Neural progenitor cell (in vitro differentiated cells): ENCODE measurements around the gene NFIA. TPM values are rescaled to one million over a fixed set of nuclear protein-coding genes. Genes with fewer than 3 reads are reported as not detected.

Experiments
- DNase-seq: peaks from one replicate; pipeline ENCODE4 v3.0.0-alpha.2; 2016; ENCODE audit warnings: low spot score
- H2AFZ ChIP-seq: fragments of 200-600 bp; sonication (generic); replicated peaks from 2 replicates; pipeline ENCODE4 v1.6.1; 2016; ENCODE audit warnings: antibody characterized with exemption
- H3F3A ChIP-seq: fragments of 200-600 bp; sonication (generic); 2 replicates; pipeline ENCODE4 v1.6.1; 2016; ENCODE audit warnings: antibody characterized with exemption, low read depth
- H3K27ac ChIP-seq: fragments of 200-600 bp; sonication (generic); 2 replicates; pipeline ENCODE4 v1.5.1; 2016; ENCODE audit warnings: mild to moderate bottlenecking
- H3K27me3 ChIP-seq: fragments of 200-600 bp; sonication (generic); 2 replicates; pipeline ENCODE4 v1.6.1; 2016; ENCODE audit warnings: mild to moderate bottlenecking, moderate library complexity
- H3K36me3 ChIP-seq: fragments of 200-600 bp; sonication (generic); 2 replicates; pipeline ENCODE4 v1.5.1; 2016
- H3K4me1 ChIP-seq: fragments of 200-600 bp; sonication (generic); 2 replicates; pipeline ENCODE4 v1.6.1; 2016; ENCODE audit warnings: mixed run types
- H3K4me2 ChIP-seq: fragments of 200-600 bp; sonication (generic); 2 replicates; pipeline ENCODE4 v1.6.1; 2016
- H3K4me3 ChIP-seq: fragments of 200-600 bp; sonication (generic); 2 replicates; pipeline ENCODE4 v1.5.1; 2016
- H3K79me2 ChIP-seq: fragments of 200-600 bp; sonication (generic); 2 replicates; pipeline ENCODE4 v1.6.1; 2016; ENCODE audit warnings: low read depth
- H3K9ac ChIP-seq: fragments of 200-600 bp; sonication (generic); 2 replicates; pipeline ENCODE4 v1.6.1; 2016
- H3K9me3 ChIP-seq: fragments of 200-600 bp; sonication (generic); 2 replicates; pipeline ENCODE4 v1.5.1; 2016; ENCODE audit warnings: low read depth
- H4K20me1 ChIP-seq: fragments of 200-600 bp; sonication (generic); 2 replicates; pipeline ENCODE4 v1.6.1; 2016; ENCODE audit warnings: low read depth
- H3K27ac Mint-ChIP-seq: 3 replicates; pipeline ENCODE4 v1.8.0; 2021; ENCODE audit warnings: mixed read lengths
- H3K27me3 Mint-ChIP-seq: 2 replicates; pipeline ENCODE4 v1.8.0; 2022; ENCODE audit warnings: low read depth, mild to moderate bottlenecking, inconsistent platforms, moderate library complexity, mixed read lengths; ENCODE audit not compliant: insufficient read depth
- H3K36me3 Mint-ChIP-seq: 3 replicates; pipeline ENCODE4 v1.8.0; 2021; ENCODE audit warnings: mixed read lengths
- H3K4me1 Mint-ChIP-seq: 3 replicates; pipeline ENCODE4 v1.8.0; 2021; ENCODE audit warnings: mixed read lengths
- H3K4me3 Mint-ChIP-seq: 3 replicates; pipeline ENCODE4 v1.8.0; 2021; ENCODE audit warnings: mild to moderate bottlenecking, moderate library complexity, mixed read lengths
- H3K9me3 Mint-ChIP-seq: 3 replicates; pipeline ENCODE4 v1.8.0; 2020; ENCODE audit warnings: mixed read lengths
- EZH2 ChIP-seq: fragments of 200-600 bp; sonication (generic); IDR thresholded peaks from 2 replicates; pipeline ENCODE4 v1.6.1; 2017; ENCODE audit warnings: antibody characterized with exemption, mild to moderate bottlenecking, moderate library complexity
- EZH2phosphoT487 ChIP-seq: fragments of 200-600 bp; sonication (generic); IDR thresholded peaks from 2 replicates; pipeline ENCODE4 v1.6.1; 2017; ENCODE audit warnings: antibody characterized with exemption
- total RNA-seq: library from RNA; depleted of rRNA; stranded (reverse); fragments of >200 nt; gene quantifications from 2 replicates; pipeline ENCODE4 v1.2.3, GENCODE V29; 2015; ENCODE audit warnings: low replicate concordance
- TF ChIP-seq, protein P1 (sequence below): fragments of 200-600 bp; sonication (generic); IDR thresholded peaks from 2 replicates; pipeline ENCODE4 v1.5.1; 2017; ENCODE audit warnings: antibody characterized with exemption, mild to moderate bottlenecking

The NFIA gene
- total RNA-seq, 1 donor from 2014 or later = 5.3 TPM

DNA sequence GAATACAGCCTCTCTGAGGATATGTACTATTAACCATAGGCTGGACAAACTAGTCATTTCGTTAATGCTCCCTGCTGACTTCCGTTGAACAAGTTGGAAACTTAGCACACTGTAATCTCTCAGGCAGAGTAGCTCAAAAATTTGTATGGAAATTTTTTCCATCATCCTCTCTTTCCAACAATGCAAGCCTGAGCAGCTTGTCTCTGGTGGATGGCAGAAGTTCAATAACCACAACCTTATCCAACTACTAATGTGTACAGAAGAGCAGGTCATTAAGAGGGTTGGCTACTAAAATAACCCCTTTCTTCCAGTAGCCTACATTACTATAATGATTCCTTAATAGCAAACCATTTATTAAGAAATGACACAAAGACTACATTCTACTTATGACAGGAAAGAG, 262.3 kb downstream of the NFIA start:
- no peak overlapping the region for H3K4me3 ChIP-seq
- no peaks in the 10 kb centered on the region for H3K79me2 ChIP-seq
- DNase-seq = no peak
- no peaks in the 10 kb centered on the region for H3K4me1 ChIP-seq
- H3K9ac ChIP-seq = no peak overlapping the region
- no peak overlapping the region for H3K4me2 ChIP-seq
- TF ChIP-seq EZH2 = no peak
- TF ChIP-seq, protein P1, sequence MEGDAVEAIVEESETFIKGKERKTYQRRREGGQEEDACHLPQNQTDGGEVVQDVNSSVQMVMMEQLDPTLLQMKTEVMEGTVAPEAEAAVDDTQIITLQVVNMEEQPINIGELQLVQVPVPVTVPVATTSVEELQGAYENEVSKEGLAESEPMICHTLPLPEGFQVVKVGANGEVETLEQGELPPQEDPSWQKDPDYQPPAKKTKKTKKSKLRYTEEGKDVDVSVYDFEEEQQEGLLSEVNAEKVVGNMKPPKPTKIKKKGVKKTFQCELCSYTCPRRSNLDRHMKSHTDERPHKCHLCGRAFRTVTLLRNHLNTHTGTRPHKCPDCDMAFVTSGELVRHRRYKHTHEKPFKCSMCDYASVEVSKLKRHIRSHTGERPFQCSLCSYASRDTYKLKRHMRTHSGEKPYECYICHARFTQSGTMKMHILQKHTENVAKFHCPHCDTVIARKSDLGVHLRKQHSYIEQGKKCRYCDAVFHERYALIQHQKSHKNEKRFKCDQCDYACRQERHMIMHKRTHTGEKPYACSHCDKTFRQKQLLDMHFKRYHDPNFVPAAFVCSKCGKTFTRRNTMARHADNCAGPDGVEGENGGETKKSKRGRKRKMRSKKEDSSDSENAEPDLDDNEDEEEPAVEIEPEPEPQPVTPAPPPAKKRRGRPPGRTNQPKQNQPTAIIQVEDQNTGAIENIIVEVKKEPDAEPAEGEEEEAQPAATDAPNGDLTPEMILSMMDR = no peak
- TF ChIP-seq EZH2phosphoT487 = no peak
- no peaks in the 10 kb centered on the region for H3F3A ChIP-seq
- no peaks in the 10 kb centered on the region for H3K36me3 ChIP-seq
- no peaks in the 10 kb centered on the region for H4K20me1 ChIP-seq
- no peaks in the 10 kb centered on the region for H3K9me3 ChIP-seq
- Mint-ChIP-seq H3K9me3 (peaks cover 19% of the 10 kb centered on the region), H3K4me3 (no peak overlapping the region), H3K27ac (no peak overlapping the region), H3K4me1 (peaks cover 10% of the 10 kb centered on the region), H3K27me3 (no peaks in the 10 kb centered on the region), H3K36me3 (peaks cover 29% of the 10 kb centered on the region)
- no peak overlapping the region for H2AFZ ChIP-seq
- no peak overlapping the region for H3K27ac ChIP-seq
- no peaks in the 10 kb centered on the region for H3K27me3 ChIP-seq

- Histone ChIP-seq H4K20me1 (no peaks in the 10 kb centered on the region), H3K27ac (no peak overlapping the region), H3K4me2 (no peak overlapping the region), H3F3A (no peaks in the 10 kb centered on the region), H3K27me3 (no peaks in the 10 kb centered on the region), H2AFZ (no peak overlapping the region), H3K36me3 (no peaks in the 10 kb centered on the region), H3K79me2 (no peaks in the 10 kb centered on the region), H3K9ac (no peak overlapping the region), H3K4me1 (peaks cover 4% of the 10 kb centered on the region), H3K9me3 (no peaks in the 10 kb centered on the region), H3K4me3 (no peak overlapping the region)
- H3K9me3 Mint-ChIP-seq = peaks cover 19% of the 10 kb centered on the region
- TF ChIP-seq EZH2 = no peak
- TF ChIP-seq, protein P1 = no peak
- no peak for TF ChIP-seq EZH2phosphoT487
- no peaks in the 10 kb centered on the region for H3K27me3 Mint-ChIP-seq
- peaks cover 27% of the 10 kb centered on the region for H3K36me3 Mint-ChIP-seq
- no peak overlapping the region for H3K27ac Mint-ChIP-seq
- no peak overlapping the region for H3K4me3 Mint-ChIP-seq
- DNase-seq = no peak
- H3K4me1 Mint-ChIP-seq = peaks cover 10% of the 10 kb centered on the region
Observed at GRCh38 chr1:61348025-61348665, 265.8 kb downstream of the NFIA start.

- Mint-ChIP-seq H3K4me3 (no peak overlapping the region), H3K4me1 (no peaks in the 10 kb centered on the region), H3K9me3 (peaks cover 2% of the 10 kb centered on the region), H3K27me3 (peaks cover 2% of the 10 kb centered on the region), H3K36me3 (peaks cover 9% of the 10 kb centered on the region), H3K27ac (no peak overlapping the region)
- no peaks in the 10 kb centered on the region for H3K79me2 ChIP-seq
- H3K36me3 ChIP-seq = no peaks in the 10 kb centered on the region
- DNase-seq = no peak
- H3K27me3 ChIP-seq = no peaks in the 10 kb centered on the region
- TF ChIP-seq, protein P1 = no peak
- no peak for TF ChIP-seq EZH2phosphoT487
- H3K9ac ChIP-seq = no peak overlapping the region
- H3F3A ChIP-seq = no peaks in the 10 kb centered on the region
- H3K9me3 ChIP-seq = no peaks in the 10 kb centered on the region
- H3K4me2 ChIP-seq = no peak overlapping the region
- H4K20me1 ChIP-seq = no peaks in the 10 kb centered on the region
- H2AFZ ChIP-seq = peak overlapping the region; percentile 30
- H3K4me1 ChIP-seq = peaks cover 7% of the 10 kb centered on the region
- H3K4me3 ChIP-seq = no peak overlapping the region
- H3K27ac ChIP-seq = no peak overlapping the region
Observed at GRCh38 chr1:61352845-61353435, 270.6 kb downstream of the NFIA start.
